Forelimb muscle (tissue), 1 donor: ENCODE data around the gene OLFML3. TPM values are rescaled to one million over a fixed set of nuclear protein-coding genes. Genes with fewer than 3 reads are reported as not detected.
A peak's percentile ranks its signal among the peaks of the same experiment; 100 is the strongest.
"Not testable (repeated sequence)": the region's sequence is repeated elsewhere in the genome, so short reads cannot be mapped to it uniquely, and the experiment has no call there.

ENCODE experiments used
- DNase-seq: peaks from one replicate; pipeline ENCODE4 v3.0.0-alpha.2; 2013; ENCODE audit warnings: low read depth
- polyA plus RNA-seq: library from polyadenylated mRNA; unstranded; fragments of 120-200 nt; gene quantifications from one replicate; pipeline ENCODE4 v1.2.1, GENCODE V29; 2013; ENCODE audit not compliant: insufficient read length

The OLFML3 gene
- polyA plus RNA-seq: 149 TPM

GRCh38 chr1:113978863-113979702, at the start of gene OLFML3:
Gene OLFML3, plus strand, starts transcription at chr1:113979474. Its CDS starts 43 bp downstream, at chr1:113979517.
- DNase-seq: peak; percentile 91

- DNase-seq: no peak
Observed at GRCh38 chr1:113929750-113930498, 49.4 kb upstream of the OLFML3 start.

GRCh38 chr1:113930499-113931161, 48.6 kb upstream of the OLFML3 start:
- DNase-seq: no peak

- no peak for DNase-seq
Observed at GRCh38 chr1:113931451-113931851, 47.8 kb upstream of the OLFML3 start.

- no peak for DNase-seq
Observed at GRCh38 chr1:113934006-113934405, 45.3 kb upstream of the OLFML3 start.

GRCh38 chr1:113934511-113935055, 44.7 kb upstream of the OLFML3 start:
- DNase-seq: no peak

- no peak for DNase-seq
Observed at GRCh38 chr1:113935176-113935575, 44.1 kb upstream of the OLFML3 start.

- DNase-seq: no peak
Observed at GRCh38 chr1:113935970-113936369, 43.3 kb upstream of the OLFML3 start.

- no peak for DNase-seq
Observed at GRCh38 chr1:113937146-113937545, 42.1 kb upstream of the OLFML3 start.

- DNase-seq: no peak
Observed at GRCh38 chr1:113938192-113938591, 41.1 kb upstream of the OLFML3 start.

GRCh38 chr1:113940365-113941244, 38.7 kb upstream of the OLFML3 start:
- DNase-seq: no peak

GRCh38 chr1:113941245-113941559, 38.1 kb upstream of the OLFML3 start:
- no peak for DNase-seq

GRCh38 chr1:113942527-113942926, 36.7 kb upstream of the OLFML3 start:
- DNase-seq: no peak

GRCh38 chr1:113943028-113943811, 36.1 kb upstream of the OLFML3 start:
- DNase-seq: no peak

GRCh38 chr1:113945329-113945728, 33.9 kb upstream of the OLFML3 start:
- no peak for DNase-seq

GRCh38 chr1:113946112-113946511, 33.2 kb upstream of the OLFML3 start:
- no peak for DNase-seq

- no peak for DNase-seq
Observed at GRCh38 chr1:113946678-113947387, 32.4 kb upstream of the OLFML3 start.

GRCh38 chr1:113947388-113948107, 31.7 kb upstream of the OLFML3 start:
- no peak for DNase-seq

- not testable (repeated sequence) for DNase-seq
Observed at GRCh38 chr1:113948151-113948550, 31.1 kb upstream of the OLFML3 start.
